CD4-positive, alpha-beta T cell (primary cell): ENCODE measurements around the gene PTPRO. TPM values are rescaled to one million over a fixed set of nuclear protein-coding genes. Genes with fewer than 3 reads are reported as not detected.

Experiments
- ATAC-seq: fragments of 200-7000 bp; cut with Tn5 transposase; one replicate; pipeline ENCODE4 v1.10.0; 2022; ENCODE audit warnings: mild to moderate bottlenecking; ENCODE audit not compliant: poor library complexity
- CTCF ChIA-PET: fragments of 350-600 bp; sonication (Branson Sonifier 250); formaldehyde crosslinking; loops from one replicate; lab custom pipeline; 2021; ENCODE audit warnings: antibody characterized with exemption, inconsistent platforms; lab: Charles Lee
- POLR2A ChIA-PET: fragments of 350-600 bp; sonication (Branson Sonifier 250); formaldehyde crosslinking; loops from one replicate; lab custom pipeline; 2021; ENCODE audit warnings: antibody characterized with exemption, inconsistent platforms; lab: Charles Lee
- DNase-seq, 14 experiments: peaks; one replicate each; pipeline ENCODE4 v3.0.0-alpha.2; 2013 to 2020; ENCODE audit warnings: mixed read lengths in 2 of 14
- H3K27ac ChIP-seq, 2 donors: one replicate each; pipeline versions ENCODE4 v1.5.1 to v1.7.0; 2013; ENCODE audit warnings: low read length in 2 of 2, low read depth in 1 of 2, mild to moderate bottlenecking in 1 of 2
- H3K27me3 ChIP-seq, 2 experiments: 1 replicate in 1 of 2; 2 replicates in 1 of 2; pipeline versions ENCODE4 v1.6.1 to v1.7.0; 2013; ENCODE audit warnings: low read length in 2 of 2, control low read depth in 1 of 2, mild to moderate bottlenecking in 1 of 2, moderate library complexity in 1 of 2; ENCODE audit not compliant: insufficient read depth in 2 of 2, control insufficient read depth in 1 of 2
- H3K36me3 ChIP-seq: one replicate; pipeline ENCODE4 v1.6.1; 2013; ENCODE audit warnings: low read length, control low read depth; ENCODE audit not compliant: insufficient read depth
- H3K4me1 ChIP-seq: one replicate; pipeline ENCODE4 v1.6.1; 2013; ENCODE audit warnings: low read length, control low read depth; ENCODE audit not compliant: insufficient read depth
- H3K4me3 ChIP-seq: one replicate; pipeline ENCODE4 v1.5.1; 2013; ENCODE audit warnings: mild to moderate bottlenecking, low read length, moderate library complexity
- H3K9me3 ChIP-seq, 2 experiments: 1 replicate in 1 of 2; 2 replicates in 1 of 2; pipeline versions ENCODE4 v1.6.1 to v1.7.0; 2013; ENCODE audit warnings: low read length in 2 of 2, mild to moderate bottlenecking in 2 of 2, control low read depth in 1 of 2, moderate library complexity in 1 of 2; ENCODE audit not compliant: control insufficient read depth in 1 of 2, insufficient read depth in 1 of 2
- H3K27ac Mint-ChIP-seq: one replicate; pipeline ENCODE4 v1.8.0; 2020; ENCODE audit warnings: mixed read lengths
- H3K27me3 Mint-ChIP-seq: one replicate; pipeline ENCODE4 v1.8.0; 2021; ENCODE audit warnings: mixed read lengths
- H3K36me3 Mint-ChIP-seq: one replicate; pipeline ENCODE4 v1.8.0; 2021; ENCODE audit warnings: low read depth, mixed read lengths
- H3K4me1 Mint-ChIP-seq: one replicate; pipeline ENCODE4 v1.8.0; 2021; ENCODE audit warnings: low read depth, mixed read lengths
- H3K4me3 Mint-ChIP-seq: one replicate; pipeline ENCODE4 v1.8.0; 2020; ENCODE audit warnings: mild to moderate bottlenecking, mixed read lengths
- H3K9me3 Mint-ChIP-seq: one replicate; pipeline ENCODE4 v1.8.0; 2020; ENCODE audit warnings: mixed read lengths
- intact Hi-C, 2 experiments: fragments of 100-400 bp; cut with DNase I in 1 of 2; cut with micrococcal nuclease in 1 of 2; formaldehyde crosslinking; loops; one replicate each; pipeline versions ENCODE4 v1.15.1 to v1.9.0; 2023 to 2025; cut with DNase I, micrococcal nuclease
- total RNA-seq, 174 experiments: library from RNA in 2 of 174; stranded (reverse) in 2 of 174; gene quantifications; one replicate each; pipeline ENCODE4 v1.2.3 and lab custom pipeline; 2021 to 2026
- TF ChIP-seq, protein P1 (sequence below): fragments of 200-600 bp; IDR thresholded peaks from one replicate; pipeline ENCODE4 v1.8.0; 2022; ENCODE audit warnings: antibody characterized with exemption, mild to moderate bottlenecking

PTPRO gene
- total RNA-seq, 2 experiments from 2014 or later = 2.1 to 2.8 TPM

DNA sequence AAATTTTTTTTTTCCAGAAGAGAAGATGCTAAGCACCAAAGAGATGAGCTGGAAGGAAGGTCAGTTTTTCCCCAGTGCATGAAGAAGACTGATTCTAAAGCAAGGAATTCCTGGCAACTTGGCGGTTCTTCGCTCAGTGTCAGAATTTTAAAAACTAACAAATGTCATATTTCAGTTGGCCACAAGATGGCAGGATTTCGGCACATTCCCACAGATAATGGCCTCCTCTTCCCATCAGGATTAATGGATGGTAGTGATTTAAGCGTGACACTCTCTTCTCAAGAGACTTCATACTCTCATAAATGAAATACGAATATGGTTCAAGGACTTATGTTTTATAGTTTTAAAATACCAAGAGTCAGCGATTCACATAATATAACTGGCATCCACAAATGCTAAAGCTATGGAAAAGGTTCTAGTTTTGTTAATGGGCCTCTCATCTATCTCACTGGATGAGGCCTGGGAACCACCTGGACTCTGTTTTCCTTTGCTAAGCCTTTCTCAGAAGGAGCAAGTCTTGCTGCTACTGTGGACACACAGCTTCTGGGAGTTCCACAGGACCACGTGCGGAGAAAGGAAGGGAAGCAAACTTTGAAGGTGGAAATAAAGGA lies 46.1 kb upstream of the PTPRO start:
- TF ChIP-seq, protein P1, sequence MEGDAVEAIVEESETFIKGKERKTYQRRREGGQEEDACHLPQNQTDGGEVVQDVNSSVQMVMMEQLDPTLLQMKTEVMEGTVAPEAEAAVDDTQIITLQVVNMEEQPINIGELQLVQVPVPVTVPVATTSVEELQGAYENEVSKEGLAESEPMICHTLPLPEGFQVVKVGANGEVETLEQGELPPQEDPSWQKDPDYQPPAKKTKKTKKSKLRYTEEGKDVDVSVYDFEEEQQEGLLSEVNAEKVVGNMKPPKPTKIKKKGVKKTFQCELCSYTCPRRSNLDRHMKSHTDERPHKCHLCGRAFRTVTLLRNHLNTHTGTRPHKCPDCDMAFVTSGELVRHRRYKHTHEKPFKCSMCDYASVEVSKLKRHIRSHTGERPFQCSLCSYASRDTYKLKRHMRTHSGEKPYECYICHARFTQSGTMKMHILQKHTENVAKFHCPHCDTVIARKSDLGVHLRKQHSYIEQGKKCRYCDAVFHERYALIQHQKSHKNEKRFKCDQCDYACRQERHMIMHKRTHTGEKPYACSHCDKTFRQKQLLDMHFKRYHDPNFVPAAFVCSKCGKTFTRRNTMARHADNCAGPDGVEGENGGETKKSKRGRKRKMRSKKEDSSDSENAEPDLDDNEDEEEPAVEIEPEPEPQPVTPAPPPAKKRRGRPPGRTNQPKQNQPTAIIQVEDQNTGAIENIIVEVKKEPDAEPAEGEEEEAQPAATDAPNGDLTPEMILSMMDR = peak; percentile 75
- CTCF ChIA-PET = interaction anchor here (1.3 kb wide), 1 partner anchor 308 kb away, joined by 5 read pairs; no protein-coding TSS in a partner anchor
- DNase-seq = peak in 3 of 14 experiments; percentile 11 to 36 (median 32)
- POLR2A ChIA-PET = interaction anchor here (0.5 to 1.4 kb wide), 3 partner anchors 215 to 308 kb away, joined by 3 to 4 read pairs (median 3); no protein-coding TSS in a partner anchor
- Histone ChIP-seq H3K4me1 (peaks cover 12% of the 10 kb centered on the region), H3K9me3 (no peaks in the 10 kb centered on the region), H3K4me3 (no peak overlapping the region), H3K36me3 (no peaks in the 10 kb centered on the region), H3K27me3 (peaks cover 0 to 12% of the 10 kb centered on the region in 2 experiments), H3K27ac (no peak overlapping the region)
- peaks cover under 1% of the 10 kb centered on the region for H3K27me3 Mint-ChIP-seq
- H3K36me3 Mint-ChIP-seq = no peaks in the 10 kb centered on the region
- H3K4me1 Mint-ChIP-seq = peaks cover 10% of the 10 kb centered on the region
- H3K27ac Mint-ChIP-seq = no peak overlapping the region
- intact Hi-C loops = loop anchor here (1.0 to 10.0 kb wide), 5 partner anchors 249 to 581 kb away; no protein-coding TSS in a partner anchor
- ATAC-seq = no peak
- no peak overlapping the region for H3K4me3 Mint-ChIP-seq
- H3K9me3 Mint-ChIP-seq = no peaks in the 10 kb centered on the region

DNA sequence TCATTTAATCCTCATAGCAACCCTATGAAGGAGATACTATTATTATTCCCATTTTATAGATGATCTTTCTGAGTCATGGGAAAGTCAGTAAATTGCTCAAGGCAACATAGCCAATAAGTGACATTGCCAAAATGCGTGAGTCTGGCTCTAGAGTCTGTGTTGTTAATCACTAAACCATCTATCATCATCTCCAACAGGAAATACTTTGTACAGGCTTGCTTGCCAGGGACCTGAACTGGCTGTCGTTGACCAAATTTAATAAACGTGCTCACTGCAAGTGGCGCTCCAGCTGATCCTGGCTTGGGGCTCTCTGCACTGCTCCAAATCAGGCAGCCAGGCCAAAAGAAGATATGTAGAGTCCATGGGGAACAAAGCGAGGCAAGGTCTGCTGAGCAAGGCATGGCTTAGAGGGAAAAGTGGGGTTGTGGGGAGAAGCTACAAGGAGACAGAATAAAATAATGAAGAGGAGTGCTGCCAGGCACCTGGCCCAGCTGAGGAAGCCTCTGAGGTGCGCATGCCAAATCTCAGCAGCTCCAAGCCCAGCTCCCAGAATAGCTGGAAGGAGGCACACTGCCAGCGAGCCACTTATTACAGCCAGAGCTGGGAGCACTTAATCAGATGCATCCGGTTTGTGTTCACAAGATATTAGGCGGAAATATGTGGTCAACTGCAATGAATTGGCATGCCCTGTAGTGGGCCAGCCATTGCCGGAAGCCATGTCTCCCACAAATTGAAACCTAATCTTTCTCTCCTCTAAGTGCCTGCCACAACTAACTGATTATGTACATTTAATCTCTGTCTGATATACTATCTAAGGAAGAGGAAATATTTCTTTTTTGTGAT lies 43.3 kb upstream of the PTPRO start:
- H3K27me3 ChIP-seq = peaks cover 0 to 7% of the 10 kb centered on the region in 2 experiments
- no peak overlapping the region for H3K27ac ChIP-seq
- H3K4me1 ChIP-seq = peaks cover 12% of the 10 kb centered on the region
- Mint-ChIP-seq H3K4me1 (peaks cover 10% of the 10 kb centered on the region), H3K36me3 (no peaks in the 10 kb centered on the region), H3K27me3 (peaks cover 15% of the 10 kb centered on the region), H3K27ac (no peak overlapping the region), H3K9me3 (no peaks in the 10 kb centered on the region), H3K4me3 (no peak overlapping the region)
- H3K9me3 ChIP-seq = no peaks in the 10 kb centered on the region
- no peak overlapping the region for H3K4me3 ChIP-seq
- intact Hi-C loops = loop anchor here (5.0 to 10.0 kb wide), 2 partner anchors 246 to 248 kb away; no protein-coding TSS in a partner anchor
- DNase-seq (peak in 3 of 14 experiments; percentile 9 to 50 (median 16)), ATAC-seq (peak; percentile 61)
- TF ChIP-seq, protein P1 = no peak
- CTCF ChIA-PET = no interaction called here
- H3K36me3 ChIP-seq = no peaks in the 10 kb centered on the region
- POLR2A ChIA-PET = no interaction called here

DNA sequence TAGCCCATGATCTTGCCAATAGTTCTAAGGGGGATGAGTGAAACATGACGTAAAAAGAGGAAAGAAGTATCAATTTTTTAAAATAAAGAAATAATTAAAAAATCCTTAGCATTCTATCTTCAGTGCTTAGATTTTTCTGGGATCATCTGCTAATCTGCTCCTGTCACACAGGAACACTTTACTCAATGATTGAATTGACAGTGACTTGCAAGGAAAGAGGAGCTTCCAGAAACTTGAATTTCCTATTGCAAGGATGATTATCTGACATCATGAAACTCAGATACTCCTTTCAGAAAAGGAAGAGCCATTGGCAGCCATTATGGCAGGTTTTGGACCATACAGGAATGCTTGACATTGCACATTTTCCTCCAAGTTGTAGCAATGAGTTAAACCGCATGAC lies 41.4 kb upstream of the PTPRO start:
- no peaks in the 10 kb centered on the region for H3K36me3 ChIP-seq
- H3K4me1 ChIP-seq = peaks cover 12% of the 10 kb centered on the region
- DNase-seq (no peak), ATAC-seq (no peak)
- Mint-ChIP-seq H3K9me3 (no peaks in the 10 kb centered on the region), H3K27ac (no peak overlapping the region), H3K27me3 (peaks cover 25% of the 10 kb centered on the region), H3K4me3 (no peak overlapping the region), H3K36me3 (no peaks in the 10 kb centered on the region), H3K4me1 (peaks cover 10% of the 10 kb centered on the region)
- H3K9me3 ChIP-seq = no peaks in the 10 kb centered on the region
- peaks cover 0 to 7% of the 10 kb centered on the region in 2 experiments for H3K27me3 ChIP-seq
- intact Hi-C loops = no loop called here
- H3K4me3 ChIP-seq = no peak overlapping the region
- POLR2A ChIA-PET = no interaction called here
- CTCF ChIA-PET = interaction anchor here (1.5 to 1.7 kb wide), 2 partner anchors 9 to 304 kb away, joined by 3 to 4 read pairs; no protein-coding TSS in a partner anchor
- H3K27ac ChIP-seq = no peak overlapping the region
- TF ChIP-seq, protein P1 = no peak
